Measurements from ENCODE around the gene FAM53B.
"Not testable (repeated sequence)": the region's sequence is repeated elsewhere in the genome, so short reads cannot be mapped to it uniquely, and the experiment has no call there.

FAM53B gene

GRCh38 chr10:124624466-124624865, 119.7 kb downstream of the FAM53B start:
- no peak for DNase-seq

GRCh38 chr10:124624006-124624405, 120.2 kb downstream of the FAM53B start:
- no peak for DNase-seq

- no peak for DNase-seq
Measured at GRCh38 chr10:124622866-124623536, 121.2 kb downstream of the FAM53B start.

DNA sequence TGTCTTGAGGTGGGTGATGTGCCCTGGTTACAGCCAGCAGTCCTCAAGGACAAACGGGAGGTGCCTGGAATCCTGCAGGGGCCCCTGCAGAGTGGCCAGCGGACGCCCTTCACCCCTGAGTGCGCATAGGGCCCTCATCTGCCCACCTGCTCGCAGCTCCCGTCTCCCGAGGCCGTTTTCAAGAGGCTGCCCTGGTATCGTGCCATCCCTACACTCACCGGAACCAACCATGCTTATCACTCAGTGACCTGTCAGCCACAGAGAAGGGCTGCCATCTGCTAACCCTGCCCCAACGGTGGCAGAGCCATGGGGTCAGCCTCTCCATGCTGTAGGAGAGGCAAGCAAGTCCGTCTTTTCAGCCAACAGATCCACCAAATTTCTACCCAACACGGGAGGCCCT, 122.0 kb downstream of the FAM53B start:
- DNase-seq: no peak

GRCh38 chr10:124621637-124622036, 122.5 kb downstream of the FAM53B start:
- DNase-seq: no peak

DNA sequence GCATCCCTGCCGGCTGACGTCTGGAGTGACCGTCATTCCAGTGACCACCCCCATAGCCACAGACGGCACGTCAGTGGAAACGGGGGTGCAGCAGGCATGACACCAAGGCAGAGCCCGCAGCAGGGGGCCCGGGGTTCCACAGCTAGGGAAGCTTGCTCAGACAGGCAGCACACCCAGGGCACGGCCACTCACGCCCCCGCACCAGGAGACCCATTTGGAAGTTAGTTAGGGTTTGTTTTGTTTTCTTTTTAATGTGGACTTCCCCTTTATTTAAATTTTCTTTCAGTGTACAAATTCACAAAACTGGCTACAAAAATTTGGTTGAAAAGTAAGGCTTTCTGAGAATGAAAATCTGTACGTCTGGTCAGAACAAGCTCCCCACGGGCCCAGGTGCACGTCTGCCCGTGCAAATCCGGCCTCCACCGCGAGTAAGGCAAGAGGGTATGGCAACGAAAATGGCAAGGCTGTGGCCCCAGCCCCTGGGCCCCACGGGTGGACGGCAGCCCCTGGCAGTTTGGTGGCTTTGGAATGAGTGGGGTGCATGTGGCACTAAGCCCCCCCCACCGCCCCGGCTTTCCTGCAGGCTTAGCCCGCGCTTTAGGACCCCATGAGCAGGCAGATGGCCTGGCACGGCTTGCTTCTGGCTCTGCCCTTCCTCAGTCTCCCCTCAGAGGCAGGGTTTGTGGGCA, 124.2 kb downstream of the FAM53B start:
- no peak for DNase-seq

GRCh38 chr10:124619195-124619594, 125.0 kb downstream of the FAM53B start:
- DNase-seq: no peak

DNA sequence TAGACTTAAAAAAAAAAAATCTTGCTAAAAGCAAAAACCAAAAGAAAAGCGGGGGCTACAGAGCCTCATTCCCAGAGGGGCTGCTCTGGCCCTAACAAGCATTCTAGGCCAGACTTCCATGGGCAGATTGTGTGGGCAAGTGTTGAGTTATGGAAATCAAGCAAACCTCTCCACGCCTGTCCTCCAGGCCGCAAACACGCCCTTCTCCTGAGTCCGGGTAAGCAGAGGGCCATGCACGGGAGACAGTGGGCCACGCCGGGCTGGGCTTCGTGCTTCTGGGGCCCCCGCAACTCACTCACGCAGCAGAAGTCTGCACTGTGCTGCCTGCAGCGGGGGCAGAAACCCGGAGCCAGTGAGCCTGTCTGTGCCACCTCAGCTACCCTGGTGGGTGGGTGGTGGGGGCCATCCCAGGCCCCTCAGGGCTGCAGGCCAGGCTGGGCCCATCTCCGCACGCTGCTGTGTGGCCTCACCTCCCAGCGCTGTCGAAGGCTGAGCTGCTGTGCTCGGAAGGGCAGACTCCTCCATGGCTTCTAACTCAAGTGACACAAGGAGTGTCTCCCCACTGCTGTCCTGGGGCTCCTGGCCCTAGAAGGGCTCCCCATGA, 125.6 kb downstream of the FAM53B start:
- DNase-seq: no peak

DNA sequence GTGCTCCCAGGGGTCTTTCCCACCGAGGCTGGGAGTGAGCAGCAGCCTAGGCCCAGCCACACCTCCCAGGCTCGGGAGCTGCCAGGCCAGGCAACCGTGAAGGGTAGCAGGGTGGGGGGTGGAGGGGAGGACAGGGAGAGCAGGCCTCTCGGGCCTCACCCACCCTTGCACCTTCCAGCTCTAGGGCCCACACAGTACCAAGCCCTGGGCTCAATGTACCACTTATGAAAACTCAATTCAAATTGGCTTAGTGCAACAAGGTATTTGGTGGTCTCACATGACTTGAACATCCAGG, 127.4 kb downstream of the FAM53B start:
- no peak for DNase-seq

DNA sequence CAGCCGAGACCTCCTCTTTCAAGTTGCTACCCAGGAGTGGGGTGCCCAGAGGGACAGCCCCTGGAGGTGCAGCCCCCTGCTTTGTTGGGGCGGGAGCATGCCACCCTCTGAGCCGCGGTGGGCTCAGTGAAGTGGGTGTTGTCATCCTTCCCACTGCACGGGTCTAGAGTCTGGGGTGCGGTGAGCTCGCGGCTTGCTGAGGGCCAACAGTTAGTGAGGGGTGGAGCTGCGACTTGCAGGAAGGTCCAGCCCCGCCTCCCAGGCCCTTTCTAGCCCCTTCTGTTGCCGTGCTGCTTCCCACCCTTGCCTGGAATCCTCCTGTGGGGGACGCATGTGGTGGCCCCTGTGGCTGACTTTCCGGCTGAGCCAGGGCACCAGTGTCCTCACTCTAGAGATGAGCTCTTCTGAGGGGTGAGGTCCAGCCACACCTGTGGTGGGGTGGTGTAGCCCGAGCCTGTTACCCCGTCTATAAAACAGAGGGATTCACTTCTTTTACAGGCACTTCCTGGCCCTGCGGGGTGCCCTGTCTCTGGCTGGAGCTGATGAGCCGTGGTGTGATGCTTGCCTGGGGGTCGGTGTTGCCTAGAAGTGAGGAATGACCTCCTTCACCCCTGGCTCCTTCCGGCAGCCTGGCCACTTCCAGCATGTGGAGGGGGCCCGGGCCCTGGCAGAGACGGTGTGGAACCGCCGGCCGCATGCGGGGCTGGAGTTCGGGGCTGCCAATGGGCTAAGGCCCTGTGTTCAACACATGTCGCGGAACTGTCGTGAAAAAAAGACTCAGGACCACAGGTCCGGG, 127.9 kb downstream of the FAM53B start:
- DNase-seq: no peak

DNA sequence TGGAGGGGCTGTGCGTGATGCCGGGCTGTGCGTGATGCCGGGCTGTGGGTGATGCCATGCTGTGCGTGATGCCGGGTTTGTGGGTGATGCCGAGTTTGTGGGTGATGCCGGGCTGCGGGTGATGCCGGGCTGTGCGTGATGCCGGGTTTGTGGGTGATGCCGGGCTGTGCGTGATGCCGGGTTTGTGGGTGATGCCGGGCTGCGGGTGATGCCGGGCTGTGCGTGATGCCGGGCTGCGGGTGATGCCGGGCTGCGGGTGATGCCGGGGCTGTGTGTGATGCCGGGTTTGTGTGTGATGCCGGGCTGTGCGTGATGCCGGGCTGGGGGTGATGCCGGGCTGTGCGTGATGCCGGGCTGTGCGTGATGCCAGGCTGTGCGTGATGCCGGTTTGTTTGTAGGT, 128.9 kb downstream of the FAM53B start:
- no peak for DNase-seq

GRCh38 chr10:124614003-124614659, 130.0 kb downstream of the FAM53B start:
- no peak for DNase-seq

- no peak for DNase-seq
Measured at GRCh38 chr10:124612611-124613498, 131.3 kb downstream of the FAM53B start.

DNA sequence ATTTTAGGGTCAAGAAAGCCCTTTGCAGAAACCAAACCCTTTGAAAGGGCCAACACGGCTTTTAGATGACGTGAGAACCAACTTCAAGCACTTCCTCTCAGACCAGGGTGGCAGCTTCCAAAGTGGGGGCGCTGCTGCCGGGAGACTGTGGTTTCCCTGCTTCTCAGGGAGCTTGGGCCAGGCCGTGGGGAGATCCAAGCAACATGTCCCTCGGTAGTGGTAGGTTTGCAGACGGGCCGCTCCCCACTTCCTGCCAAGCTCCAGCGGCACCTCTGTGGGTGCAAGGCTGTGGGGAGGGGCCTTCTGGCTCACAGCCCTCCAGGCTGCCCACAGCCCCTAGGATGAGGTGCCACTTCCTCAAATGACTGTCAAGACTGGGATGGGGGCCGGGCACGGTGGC, 132.4 kb downstream of the FAM53B start:
- DNase-seq: peak; percentile 48

- DNase-seq: not testable (repeated sequence)
Measured at GRCh38 chr10:124610851-124611250, 133.3 kb downstream of the FAM53B start.

DNA sequence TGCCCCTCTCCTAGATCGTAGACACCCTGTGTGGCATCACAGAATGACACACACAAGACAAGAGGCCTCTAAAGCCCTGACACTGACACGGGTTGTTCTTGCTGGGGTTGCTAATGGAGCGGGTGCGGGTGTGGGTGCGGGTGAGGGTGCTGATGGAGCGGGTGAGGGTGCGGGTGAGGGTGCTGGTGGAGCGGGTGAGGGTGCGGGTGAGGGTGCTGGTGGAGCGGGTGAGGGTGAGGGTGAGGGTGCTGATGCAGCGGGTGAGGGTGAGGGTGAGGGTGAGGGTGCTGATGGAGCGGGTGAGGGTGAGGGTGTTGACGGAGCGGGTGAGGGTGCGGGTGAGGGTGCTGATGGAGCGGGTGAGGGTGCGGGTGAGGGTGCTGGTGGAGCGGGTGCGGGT, 134.0 kb downstream of the FAM53B start:
- DNase-seq: not testable (repeated sequence)

- DNase-seq: no peak
Measured at GRCh38 chr10:124609698-124610097, 134.5 kb downstream of the FAM53B start.

- no peak for DNase-seq
Measured at GRCh38 chr10:124608093-124608721, 136.0 kb downstream of the FAM53B start.

DNA sequence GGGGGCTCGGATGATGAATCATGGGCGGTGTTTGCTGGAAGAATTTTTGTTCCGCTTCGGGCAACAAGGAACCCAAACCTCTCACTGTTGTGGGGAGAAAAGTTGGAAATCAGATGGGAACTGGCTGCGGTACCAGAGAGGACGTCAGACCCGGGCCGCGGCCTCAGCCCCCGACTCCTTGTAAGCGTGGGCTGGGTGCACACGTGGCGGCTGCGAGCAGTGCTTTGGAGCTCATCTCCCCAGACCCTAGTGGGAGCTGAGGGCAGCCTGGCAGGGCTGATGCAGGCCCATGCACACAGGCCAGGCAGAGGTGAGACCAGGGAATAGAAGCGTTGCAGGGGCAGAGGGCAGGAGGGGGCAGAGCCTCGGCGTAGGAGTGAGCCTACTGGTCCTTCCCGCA, 136.5 kb downstream of the FAM53B start:
- DNase-seq: no peak

- DNase-seq: no peak
Measured at GRCh38 chr10:124606822-124607221, 137.4 kb downstream of the FAM53B start.

Measured in activated effector memory CD4-positive, alpha-beta T cell treated with Interleukin-2 at 50 U/mL for 16 hours (primary cell).